ENCODE data around the gene NECTIN2.

NECTIN2 gene

DNA sequence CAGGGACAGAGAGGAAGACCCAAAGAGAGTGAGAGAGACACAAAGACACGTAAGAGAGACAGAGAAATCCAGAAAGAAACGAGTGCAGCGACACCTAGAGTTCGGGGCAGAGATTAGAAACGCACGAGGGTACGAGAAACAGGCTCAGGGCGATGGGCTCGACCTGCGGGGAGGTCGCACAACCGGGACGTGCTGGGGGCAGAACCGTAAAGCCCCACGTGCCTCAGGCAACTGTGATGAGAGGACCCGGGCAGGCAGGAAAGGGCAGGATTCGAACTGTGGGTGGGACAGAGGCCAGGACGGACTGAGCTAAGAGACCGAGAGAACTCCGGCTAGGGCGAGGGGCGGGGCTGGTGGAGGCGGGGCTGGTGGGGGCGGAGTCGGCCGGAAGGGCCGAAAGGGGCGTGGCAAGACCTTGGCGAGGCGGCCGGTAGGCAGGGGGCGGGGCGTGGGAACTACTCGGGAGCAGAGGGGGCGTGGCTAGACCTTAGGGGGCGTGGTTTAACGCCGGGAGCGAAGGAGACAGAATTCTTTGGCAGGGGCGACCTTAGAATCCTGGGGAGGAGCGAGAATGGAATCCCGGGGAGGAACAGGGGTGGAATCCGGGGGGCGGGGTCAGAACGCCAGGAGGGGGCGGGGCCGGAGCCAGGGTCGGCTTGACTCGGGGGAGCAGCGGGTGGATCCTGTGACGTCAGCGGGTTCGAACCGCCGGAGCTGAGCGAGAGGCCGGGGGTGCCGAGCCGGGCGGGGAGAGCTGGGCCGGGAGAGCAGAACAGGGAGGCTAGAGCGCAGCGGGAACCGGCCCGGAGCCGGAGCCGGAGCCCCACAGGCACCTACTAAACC, at the start of gene NECTIN2:
TSS of gene NECTIN2 (plus strand) at position 686 of the 843 bp plus-strand sequence. CDS start 229 bp downstream, outside the sequence.
- H3K4me3 ChIP-seq (ENCODE audit: low read length) = peak within 1 kb of the TSS; percentile 94
- H3K4me1 ChIP-seq (ENCODE audit: control insufficient read depth, low read depth, low read length) = peaks cover 18% of the 10 kb centered on the region
- H3K9me3 ChIP-seq (ENCODE audit: control insufficient read depth, low read depth, low read length) = no peaks in the 10 kb centered on the region
- H3K27ac ChIP-seq (ENCODE audit: low read length) = peak within 1 kb of the TSS; percentile 25
- H3K9ac ChIP-seq (ENCODE audit: low read length) = peak within 1 kb of the TSS; percentile 75
- H3K27me3 ChIP-seq (ENCODE audit: control insufficient read depth, insufficient read depth, low read length) = peaks cover 4% of the 10 kb centered on the region
- no peaks in the 10 kb centered on the region for H3K36me3 ChIP-seq (ENCODE audit: control insufficient read depth, low read depth, low read length)

DNA sequence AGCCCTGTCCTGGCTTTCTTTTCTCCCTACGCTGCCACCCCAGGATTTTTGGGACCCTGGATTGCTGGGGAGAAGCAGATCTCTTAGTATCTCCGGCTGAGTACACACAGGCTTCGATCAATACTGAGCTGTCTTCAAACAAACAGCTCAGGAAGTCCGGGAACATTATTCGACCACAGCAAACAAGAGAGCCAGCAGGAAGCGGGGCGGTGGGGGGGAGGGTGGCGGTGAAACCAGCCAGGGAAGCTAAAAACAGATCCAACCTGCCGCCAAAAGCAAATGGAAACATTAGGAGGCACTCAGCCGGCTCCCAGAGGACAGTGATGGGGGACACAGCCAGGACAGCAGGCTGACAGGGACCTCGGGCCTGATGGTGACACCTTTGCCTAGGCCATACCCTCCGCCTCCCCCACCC, 49.4 kb upstream of the NECTIN2 start:
- H3K4me3 ChIP-seq (ENCODE audit: low read length) = no peak overlapping the region
- no peak overlapping the region for H3K27ac ChIP-seq (ENCODE audit: low read length)
- H3K36me3 ChIP-seq (ENCODE audit: control insufficient read depth, low read depth, low read length) = peaks cover 10% of the 10 kb centered on the region
- no peaks in the 10 kb centered on the region for H3K27me3 ChIP-seq (ENCODE audit: control insufficient read depth, insufficient read depth, low read length)
- peaks cover 13% of the 10 kb centered on the region for H3K4me1 ChIP-seq (ENCODE audit: control insufficient read depth, low read depth, low read length)
- H3K9ac ChIP-seq (ENCODE audit: low read length) = no peak overlapping the region
- H3K9me3 ChIP-seq (ENCODE audit: control insufficient read depth, low read depth, low read length) = no peaks in the 10 kb centered on the region

DNA sequence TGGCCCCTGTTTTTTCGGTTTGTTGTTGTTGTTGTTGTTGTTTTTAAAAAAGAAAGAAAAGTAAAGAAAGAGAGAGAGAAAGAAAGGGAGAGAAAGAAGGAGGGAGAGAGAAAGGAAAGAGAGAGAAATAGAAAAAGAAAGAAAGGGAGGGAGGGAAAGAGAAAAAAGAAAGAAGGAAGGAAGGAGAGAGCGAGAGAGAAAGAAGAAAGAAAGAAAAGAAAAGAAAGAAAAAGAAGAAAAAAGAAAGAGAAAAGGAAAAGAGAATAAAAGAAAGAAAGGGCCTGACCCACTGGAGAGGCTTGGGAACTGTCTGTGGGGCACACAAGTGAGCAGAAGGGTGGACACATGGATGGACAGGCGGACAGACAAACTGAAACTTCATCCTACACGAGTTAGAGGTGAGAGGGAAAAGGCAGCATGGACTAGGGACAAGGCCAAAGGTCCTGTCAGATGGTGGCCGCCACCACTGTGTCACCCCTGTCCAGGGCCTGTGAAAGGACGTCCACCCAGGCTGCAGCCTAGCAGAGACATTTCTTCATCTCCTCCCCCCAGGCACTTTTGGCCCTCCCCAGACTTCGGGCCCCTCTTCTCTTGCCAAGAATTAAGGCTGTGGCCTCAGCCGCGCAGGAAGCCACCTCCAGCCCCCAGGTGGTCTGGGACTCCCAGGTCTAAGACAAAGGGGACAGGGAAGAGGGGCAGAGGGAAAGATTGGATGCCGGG, 46.3 kb upstream of the NECTIN2 start:
- Histone ChIP-seq H3K4me1 (ENCODE audit: control insufficient read depth, low read depth, low read length) (peaks cover 13% of the 10 kb centered on the region), H3K27ac (ENCODE audit: low read length) (no peak overlapping the region), H3K36me3 (ENCODE audit: control insufficient read depth, low read depth, low read length) (no peaks in the 10 kb centered on the region), H3K27me3 (ENCODE audit: control insufficient read depth, insufficient read depth, low read length) (peaks cover 23% of the 10 kb centered on the region), H3K9me3 (ENCODE audit: control insufficient read depth, low read depth, low read length) (no peaks in the 10 kb centered on the region), H3K9ac (ENCODE audit: low read length) (no peak overlapping the region), H3K4me3 (ENCODE audit: low read length) (no peak overlapping the region)

DNA sequence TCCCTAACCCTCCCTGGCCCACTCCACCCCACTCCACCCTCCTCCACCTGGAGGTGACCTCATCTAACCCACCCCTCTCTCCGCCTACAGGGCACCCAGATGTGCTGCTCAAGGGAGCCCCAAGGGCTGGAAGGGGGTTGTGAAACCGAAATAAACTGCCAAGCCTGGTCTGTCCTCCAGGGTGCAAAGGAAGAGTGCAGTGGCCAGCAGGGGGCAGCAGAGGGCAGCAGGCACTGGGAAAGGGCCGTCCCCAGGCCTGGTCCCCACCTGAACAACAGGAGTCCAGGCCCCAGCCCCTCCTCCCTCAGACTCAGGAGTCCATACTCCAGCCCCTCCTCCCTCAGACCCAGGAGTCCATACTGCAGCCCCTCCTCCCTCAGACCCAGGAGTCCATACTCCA, 45.6 kb upstream of the NECTIN2 start:
- Histone ChIP-seq H3K4me3 (ENCODE audit: low read length) (no peak overlapping the region), H3K9me3 (ENCODE audit: control insufficient read depth, low read depth, low read length) (no peaks in the 10 kb centered on the region), H3K36me3 (ENCODE audit: control insufficient read depth, low read depth, low read length) (no peaks in the 10 kb centered on the region), H3K4me1 (ENCODE audit: control insufficient read depth, low read depth, low read length) (peaks cover 13% of the 10 kb centered on the region), H3K27ac (ENCODE audit: low read length) (no peak overlapping the region), H3K27me3 (ENCODE audit: control insufficient read depth, insufficient read depth, low read length) (peaks cover 29% of the 10 kb centered on the region), H3K9ac (ENCODE audit: low read length) (no peak overlapping the region)

DNA sequence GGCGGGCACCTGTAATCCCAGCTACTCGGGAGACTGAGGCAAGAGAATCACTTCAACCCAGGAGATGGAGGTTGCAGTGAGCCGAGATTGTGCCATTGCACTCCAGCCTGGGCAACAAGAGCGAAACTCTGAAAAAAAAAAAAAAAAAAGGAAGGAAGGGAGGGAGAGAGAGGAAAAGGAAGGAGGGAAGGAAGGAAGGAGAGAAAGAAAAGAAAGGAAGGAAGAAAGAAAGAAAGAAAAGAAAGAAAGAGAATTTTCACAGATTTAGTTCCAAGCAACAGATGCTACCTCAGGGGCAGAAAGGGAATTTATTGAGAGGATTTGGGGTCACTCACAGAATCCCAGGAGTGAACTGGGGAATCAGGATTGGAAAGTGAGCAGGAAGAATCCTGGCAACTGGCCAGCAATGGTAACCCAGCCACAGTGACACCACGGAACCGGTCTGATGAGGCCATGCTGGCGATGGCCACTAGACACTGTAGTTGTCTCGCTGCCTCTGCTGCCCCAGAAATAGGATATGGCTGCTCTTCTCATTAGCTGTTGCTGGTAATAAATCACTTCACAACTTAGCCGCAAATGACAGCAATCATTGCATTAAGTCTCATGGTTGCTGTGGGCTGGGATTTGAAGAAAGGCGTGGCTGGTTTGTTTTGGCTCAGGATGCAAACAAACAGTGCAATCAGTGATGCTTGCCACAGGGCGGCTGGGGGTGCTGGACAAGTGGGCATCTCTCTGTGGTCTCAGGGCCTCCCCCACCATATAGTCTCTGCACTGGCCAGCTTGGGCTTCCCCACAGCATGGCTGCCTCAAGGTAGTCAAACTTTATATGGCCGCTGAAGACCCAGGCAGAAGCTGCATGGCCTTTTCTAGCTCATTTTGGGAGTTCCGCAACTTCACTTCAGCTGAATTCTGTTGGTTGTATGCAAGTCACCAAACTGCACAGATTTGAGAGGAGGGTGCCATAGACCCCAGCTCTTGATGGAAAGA, 42.4 kb upstream of the NECTIN2 start:
- Histone ChIP-seq H3K27ac (ENCODE audit: low read length) (no peak overlapping the region), H3K4me3 (ENCODE audit: low read length) (no peak overlapping the region), H3K36me3 (ENCODE audit: control insufficient read depth, low read depth, low read length) (no peaks in the 10 kb centered on the region), H3K27me3 (ENCODE audit: control insufficient read depth, insufficient read depth, low read length) (peaks cover 29% of the 10 kb centered on the region), H3K9ac (ENCODE audit: low read length) (no peak overlapping the region), H3K9me3 (ENCODE audit: control insufficient read depth, low read depth, low read length) (no peaks in the 10 kb centered on the region), H3K4me1 (ENCODE audit: control insufficient read depth, low read depth, low read length) (peaks cover 14% of the 10 kb centered on the region)

DNA sequence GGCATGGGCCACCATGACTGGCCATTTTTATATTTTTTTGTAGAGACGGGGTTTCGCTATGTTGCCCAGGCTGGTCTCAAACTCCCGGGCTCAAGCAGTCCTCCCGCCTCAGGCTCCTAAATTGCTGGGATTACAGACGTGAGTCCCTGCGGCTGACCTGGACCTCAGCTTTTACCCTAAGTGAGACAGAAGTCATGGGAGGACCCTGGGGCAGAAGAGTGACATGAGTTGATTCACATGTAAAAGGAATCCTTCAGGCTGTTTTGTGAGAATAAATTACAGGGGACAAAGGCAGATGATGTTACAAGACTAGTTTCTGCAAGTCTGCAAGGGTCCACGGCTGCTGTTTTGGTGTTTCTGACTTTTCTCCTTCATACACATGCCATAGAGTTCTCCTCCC, 39.8 kb upstream of the NECTIN2 start:
- Histone ChIP-seq H3K4me3 (ENCODE audit: low read length) (no peak overlapping the region), H3K4me1 (ENCODE audit: control insufficient read depth, low read depth, low read length) (peaks cover 22% of the 10 kb centered on the region), H3K27me3 (ENCODE audit: control insufficient read depth, insufficient read depth, low read length) (peaks cover 36% of the 10 kb centered on the region), H3K27ac (ENCODE audit: low read length) (no peak overlapping the region), H3K9me3 (ENCODE audit: control insufficient read depth, low read depth, low read length) (no peaks in the 10 kb centered on the region), H3K36me3 (ENCODE audit: control insufficient read depth, low read depth, low read length) (no peaks in the 10 kb centered on the region), H3K9ac (ENCODE audit: low read length) (no peak overlapping the region)

DNA sequence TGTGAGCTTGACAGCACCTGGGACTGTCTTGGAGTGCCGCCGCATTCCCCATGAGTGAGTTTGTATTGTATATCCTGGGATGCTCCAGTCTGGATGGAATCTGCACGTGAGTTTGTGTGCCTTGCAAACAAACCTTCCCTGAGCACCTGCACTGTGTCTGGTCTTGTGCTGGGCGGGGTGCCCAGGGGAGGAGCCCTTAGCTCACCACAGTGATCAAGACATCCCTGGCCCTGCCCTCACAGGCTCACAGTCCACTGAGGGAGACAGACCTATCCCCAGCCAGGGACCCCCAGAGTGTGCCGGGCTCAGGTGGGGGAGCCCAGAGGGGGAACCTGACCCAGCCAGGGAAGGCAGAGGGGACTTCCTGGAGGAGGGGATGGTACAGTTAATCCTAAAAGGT, 38.9 kb upstream of the NECTIN2 start:
- Histone ChIP-seq H3K9me3 (ENCODE audit: control insufficient read depth, low read depth, low read length) (no peaks in the 10 kb centered on the region), H3K27me3 (ENCODE audit: control insufficient read depth, insufficient read depth, low read length) (peaks cover 43% of the 10 kb centered on the region), H3K36me3 (ENCODE audit: control insufficient read depth, low read depth, low read length) (no peaks in the 10 kb centered on the region), H3K4me1 (ENCODE audit: control insufficient read depth, low read depth, low read length) (peaks cover 22% of the 10 kb centered on the region), H3K4me3 (ENCODE audit: low read length) (no peak overlapping the region), H3K9ac (ENCODE audit: low read length) (no peak overlapping the region), H3K27ac (ENCODE audit: low read length) (no peak overlapping the region)

DNA sequence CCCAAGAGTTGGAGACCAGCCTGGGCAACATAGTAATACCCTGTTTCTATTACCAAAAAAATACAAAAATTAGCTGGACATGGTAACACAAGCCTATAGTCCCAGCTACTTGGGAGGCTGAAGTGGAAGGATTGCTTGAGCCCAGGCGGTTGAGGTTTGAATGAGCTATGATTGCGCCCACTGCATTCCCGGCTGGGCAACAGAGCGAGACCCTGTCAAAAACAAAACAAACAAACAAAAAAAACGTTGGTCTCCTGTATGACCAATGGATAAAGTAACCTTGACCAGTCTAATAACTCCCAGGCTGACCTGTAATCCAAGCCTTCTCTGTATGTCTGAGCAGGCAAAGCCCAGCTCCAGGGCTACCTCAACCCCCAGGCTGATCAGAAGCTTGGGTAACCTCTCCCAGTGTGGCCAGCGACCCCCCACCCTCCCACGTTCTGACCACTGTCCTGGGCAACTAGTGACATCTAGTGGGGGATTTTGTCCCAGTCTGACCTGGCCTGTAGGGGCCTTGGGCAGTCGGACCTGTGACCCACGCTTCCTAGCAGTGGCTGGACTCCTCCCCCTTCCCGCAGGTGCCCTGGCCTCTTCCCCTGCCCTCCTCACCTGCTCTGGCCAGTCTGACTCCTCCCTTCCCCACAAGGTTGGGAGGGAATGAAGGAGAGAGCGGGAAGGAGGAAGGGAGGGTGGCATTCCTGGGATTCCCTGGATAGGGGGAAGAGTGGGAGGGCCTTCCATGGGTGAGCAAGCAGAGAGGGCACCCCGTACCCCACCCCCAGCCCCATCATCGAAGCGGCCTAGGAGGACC, 38.2 kb upstream of the NECTIN2 start:
- Histone ChIP-seq H3K27me3 (ENCODE audit: control insufficient read depth, insufficient read depth, low read length) (peaks cover 38% of the 10 kb centered on the region), H3K9ac (ENCODE audit: low read length) (no peak overlapping the region), H3K4me3 (ENCODE audit: low read length) (peak overlapping the region; percentile 76)

DNA sequence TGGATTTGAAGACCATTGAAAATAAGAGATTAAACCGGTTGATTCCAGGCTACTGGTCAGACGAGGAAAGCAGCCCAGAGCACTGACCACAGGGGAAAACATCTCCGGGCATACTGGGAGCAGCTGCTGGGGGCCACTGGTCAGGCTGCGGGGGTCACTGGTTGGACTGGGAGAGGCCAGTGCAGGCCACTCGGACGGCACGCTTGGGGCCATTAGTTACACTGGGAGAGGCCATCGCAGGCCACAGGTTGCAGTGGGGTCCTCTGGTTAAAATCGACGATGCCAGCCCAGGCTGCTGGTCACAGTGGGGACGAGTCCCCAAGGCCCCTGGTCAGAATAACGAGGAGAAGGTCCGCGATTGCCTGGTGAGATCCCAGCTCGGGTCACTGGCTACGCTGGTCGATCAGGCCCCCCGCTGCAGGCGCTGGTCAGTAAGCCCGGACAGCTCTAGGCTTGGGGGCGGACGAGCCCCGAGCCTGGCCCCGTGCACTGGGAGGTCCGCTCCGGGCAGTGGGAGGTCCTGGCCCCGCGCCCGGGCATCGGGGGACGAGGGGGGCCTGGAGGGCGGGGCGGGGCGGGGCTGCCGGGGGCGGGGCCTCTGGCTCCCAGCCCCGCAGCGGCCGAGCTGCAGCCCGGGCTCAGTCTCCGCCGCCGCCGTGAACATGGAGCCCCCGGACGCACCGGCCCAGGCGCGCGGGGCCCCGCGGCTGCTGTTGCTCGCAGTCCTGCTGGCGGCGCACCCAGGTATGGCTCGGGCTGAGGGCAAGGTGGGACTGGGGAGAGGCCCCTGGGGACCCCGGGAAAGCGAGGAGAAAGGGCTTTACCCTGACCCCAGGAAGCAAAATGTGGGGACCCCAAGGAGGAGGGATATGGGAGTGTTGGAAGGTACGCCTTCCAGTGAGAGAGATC, 37.4 kb upstream of the NECTIN2 start, which contains the start of gene BCAM:
TSS of gene BCAM (plus strand) at position 641 of the 909 bp plus-strand sequence. CDS start at position 663, 22 bp downstream.
- peak within 1 kb of the TSS; percentile 76 for H3K4me3 ChIP-seq (ENCODE audit: low read length)

More for the DNA sequence above, 38.2 kb upstream of the NECTIN2 start:
- Histone ChIP-seq H3K36me3 (ENCODE audit: control insufficient read depth, low read depth, low read length) (no peaks in the 10 kb centered on the region), H3K4me1 (ENCODE audit: control insufficient read depth, low read depth, low read length) (peaks cover 22% of the 10 kb centered on the region), H3K9me3 (ENCODE audit: control insufficient read depth, low read depth, low read length) (no peaks in the 10 kb centered on the region), H3K27ac (ENCODE audit: low read length) (no peak overlapping the region)

More for the DNA sequence above, 37.4 kb upstream of the NECTIN2 start, which contains the start of gene BCAM:
- peak within 1 kb of the TSS; percentile 65 for H3K9ac ChIP-seq (ENCODE audit: low read length)
- peaks cover 3% of the 10 kb centered on the region for H3K36me3 ChIP-seq (ENCODE audit: control insufficient read depth, low read depth, low read length)
- H3K27me3 ChIP-seq (ENCODE audit: control insufficient read depth, insufficient read depth, low read length) = peaks cover 30% of the 10 kb centered on the region
- H3K9me3 ChIP-seq (ENCODE audit: control insufficient read depth, low read depth, low read length) = no peaks in the 10 kb centered on the region
- H3K4me1 ChIP-seq (ENCODE audit: control insufficient read depth, low read depth, low read length) = peaks cover 22% of the 10 kb centered on the region
- peak within 1 kb of the TSS; percentile 65 for H3K27ac ChIP-seq (ENCODE audit: low read length)

Measured in iPS-18a (cell line).